GM12878 (cell line): Measurements from ENCODE around the gene CPS1. TPM values are rescaled to one million over a fixed set of nuclear protein-coding genes. Genes with fewer than 3 reads are reported as not detected.

ENCODE experiments used
- ATAC-seq: fragments of 200-7000 bp; cut with Tn5 transposase; 3 replicates; pipeline ENCODE4 v1.9.1; 2020; ENCODE audit warnings: mild to moderate bottlenecking, moderate library complexity
- BruUV-seq: library from RNA; stranded (reverse); fragments of 400-500 nt; replicated peaks from 2 replicates; lab custom pipeline; 2021; lab: Mats Ljungman, UMichigan
- CTCF ChIA-PET: fragments of 300-600 bp; sonication (Branson Sonifier 250); formaldehyde crosslinking; extraction: SDS; loops from one replicate; lab custom pipeline; 2021; ENCODE audit warnings: inconsistent platforms; lab: Yijun Ruan, JAX
- POLR2A ChIA-PET: fragments of 350-600 bp; formaldehyde crosslinking; extraction: SDS; loops from one replicate; lab custom pipeline; 2021; ENCODE audit warnings: inconsistent platforms; lab: Charles Lee
- RAD21 ChIA-PET: fragments of 300-600 bp; sonication (Branson Sonifier 250); formaldehyde crosslinking; loops from one replicate; lab custom pipeline; 2023; ENCODE audit warnings: antibody characterized with exemption; ENCODE audit not compliant: unreplicated experiment; lab: Charles Lee
- SMC1A ChIA-PET: fragments of 300-600 bp; sonication (Branson Sonifier 250); formaldehyde crosslinking; loops from one replicate; lab custom pipeline; 2023; ENCODE audit not compliant: unreplicated experiment, uncharacterized antibody; lab: Charles Lee
- DNase-seq: peaks from one replicate; pipeline ENCODE4 v3.0.0-alpha.2; 2011; ENCODE audit warnings: low read depth, low spot score
- FAIRE-seq: peaks from 3 replicates; lab custom pipeline; 2011; peaks lifted over from hg19 to GRCh38; lab: Jason Lieb, UNC
- H2AFZ ChIP-seq: 2 replicates; pipeline ENCODE4 v1.6.0; 2011; ENCODE audit warnings: low read depth, low read length, control low read depth; ENCODE audit not compliant: control insufficient read depth
- H3K27ac ChIP-seq: 2 replicates; pipeline ENCODE4 v1.5.1; 2011; ENCODE audit warnings: control low read depth; ENCODE audit not compliant: control insufficient read depth, insufficient read depth
- H3K27me3 ChIP-seq, 2 experiments: replicated peaks in 1 of 2; 2 replicates each; pipeline versions ENCODE4 v1.6.0 to v1.6.1; 2011; ENCODE audit warnings: low read length in 1 of 2; ENCODE audit not compliant: control insufficient read depth in 2 of 2, insufficient read depth in 2 of 2
- H3K36me3 ChIP-seq, 2 experiments: 2 replicates each; pipeline ENCODE4 v1.5.1; 2011; ENCODE audit warnings: low read length in 1 of 2; ENCODE audit not compliant: control insufficient read depth in 2 of 2, insufficient read depth in 2 of 2
- H3K4me1 ChIP-seq: 2 replicates; pipeline ENCODE4 v1.6.1; 2011; ENCODE audit warnings: mild to moderate bottlenecking, low read length, moderate library complexity, mixed read lengths; ENCODE audit not compliant: control insufficient read depth, insufficient read depth
- H3K4me2 ChIP-seq: 2 replicates; pipeline ENCODE4 v1.6.0; 2011; ENCODE audit warnings: control low read depth; ENCODE audit not compliant: control insufficient read depth, insufficient read depth
- H3K4me3 ChIP-seq: fragments of 200-600 bp; sonication (generic); 2 replicates; pipeline ENCODE4 v1.5.1; 2016
- H3K79me2 ChIP-seq: 2 replicates; pipeline ENCODE4 v1.6.0; 2011; ENCODE audit warnings: low read length; ENCODE audit not compliant: control insufficient read depth, insufficient read depth
- H3K9ac ChIP-seq: 2 replicates; pipeline ENCODE4 v1.8.0; 2011; ENCODE audit warnings: low read length, control low read depth, mixed read lengths; ENCODE audit not compliant: control insufficient read depth, insufficient read depth
- H3K9me3 ChIP-seq: replicated peaks from 3 replicates; pipeline ENCODE4 v1.5.1; 2011; ENCODE audit warnings: mild to moderate bottlenecking, low read length; ENCODE audit not compliant: control insufficient read depth, insufficient read depth
- H4K20me1 ChIP-seq: 2 replicates; pipeline ENCODE4 v1.6.0; 2011; ENCODE audit not compliant: control insufficient read depth, insufficient read depth
- CTCF ChIP-seq, 3 experiments: IDR thresholded peaks in 2 of 3; conservative IDR thresholded peaks in 1 of 3; 2 replicates each; pipeline ENCODE4 v1.5.1; 2011; ENCODE audit warnings: low read depth in 3 of 3, low read length in 3 of 3, mild to moderate bottlenecking in 3 of 3, control low read depth in 2 of 3, moderate library complexity in 2 of 3, inconsistent platforms in 1 of 3, mixed read lengths in 1 of 3; ENCODE audit not compliant: control insufficient read depth in 2 of 3, insufficient read depth in 1 of 3; ENCODE audit errors: extremely low read depth in 1 of 3
- HDGF ChIP-seq: fragments of 450-650 bp; IDR thresholded peaks from 2 replicates; pipeline ENCODE4 v1.6.1; 2016; ENCODE audit warnings: antibody characterized with exemption
- MYC ChIP-seq: IDR thresholded peaks from 2 replicates; pipeline ENCODE4 v1.6.1; 2011; ENCODE audit warnings: mild to moderate bottlenecking, low read length, moderate library complexity, inconsistent platforms; ENCODE audit not compliant: insufficient read depth, insufficient replicate concordance, insufficient read length, severe bottlenecking
- RAD21 ChIP-seq: IDR thresholded peaks from 2 replicates; pipeline ENCODE4 v1.6.1; 2011; ENCODE audit warnings: mild to moderate bottlenecking, low read depth, low read length, moderate library complexity; ENCODE audit not compliant: insufficient read depth
- SIX5 ChIP-seq: IDR thresholded peaks from 2 replicates; pipeline ENCODE4 v1.6.1; 2011; ENCODE audit warnings: mild to moderate bottlenecking, low read depth, low read length, moderate library complexity; ENCODE audit not compliant: severe bottlenecking
- SKIL ChIP-seq: fragments of 450-650 bp; IDR thresholded peaks from 2 replicates; pipeline ENCODE4 v1.6.1; 2017; ENCODE audit warnings: mild to moderate bottlenecking, low read depth, inconsistent platforms; ENCODE audit not compliant: poor library complexity, severe bottlenecking
- SMAD1 ChIP-seq: fragments of 450-650 bp; IDR thresholded peaks from 2 replicates; pipeline ENCODE4 v1.6.1; 2018; ENCODE audit warnings: mild to moderate bottlenecking, low read depth; ENCODE audit not compliant: partially characterized antibody
- SPI1 ChIP-seq: IDR thresholded peaks from 2 replicates; pipeline ENCODE4 v1.6.1; 2011; ENCODE audit warnings: low read depth, mild to moderate bottlenecking, low read length, moderate library complexity, borderline replicate concordance; ENCODE audit not compliant: insufficient read depth
- SRF ChIP-seq, 2 experiments: IDR thresholded peaks; 2 replicates each; pipeline ENCODE4 v1.6.1; 2011; ENCODE audit warnings: low read depth in 2 of 2, low read length in 2 of 2, mild to moderate bottlenecking in 1 of 2, moderate library complexity in 1 of 2
- STAT1 ChIP-seq: fragments of 450-650 bp; conservative IDR thresholded peaks from 2 replicates; pipeline ENCODE4 v1.6.1; 2014; ENCODE audit warnings: antibody characterized with exemption, mild to moderate bottlenecking
- TCF3 ChIP-seq: IDR thresholded peaks from 2 replicates; pipeline ENCODE4 v1.6.1; 2012; ENCODE audit warnings: low read depth, mild to moderate bottlenecking, low read length, borderline replicate concordance; ENCODE audit not compliant: insufficient read depth
- ZZZ3 ChIP-seq: IDR thresholded peaks from 2 replicates; pipeline ENCODE4 v1.6.1; 2011; ENCODE audit warnings: low read depth; ENCODE audit not compliant: control insufficient read depth, insufficient read length
- WGBS: methylation state at CpG from one replicate; pipeline ENCODE4 v1.1.6; 2016; ENCODE audit warnings: low lambda C conversion rate; ENCODE audit not compliant: insufficient replicate concordance, insufficient coverage; ENCODE audit errors: missing lambda C conversion rate; 5-methylcytosine and 5-hydroxymethylcytosine counted together
- in situ Hi-C: fragments of 300-500 bp; cut with MboI; formaldehyde crosslinking; loops from 9 replicates; pipeline ENCODE4 v1.14.3; 2018; ENCODE audit warnings: mixed read lengths
- intact Hi-C: fragments of 100-400 bp; cut with micrococcal nuclease; formaldehyde crosslinking; loops from one replicate; pipeline ENCODE4 v1.14.2; 2022; ENCODE audit not compliant: unreplicated experiment
- polyA plus RNA-seq, 11 experiments: library from polyadenylated mRNA; depleted of rRNA in 4 of 11; unstranded in 6 of 11; stranded (reverse) in 5 of 11; fragments of >200 nt; fragmentation: Nextera tagmentation in 4 of 11; fragmentation: Illumina TruSeq in 1 of 11; extraction: Ambion mirVana in 4 of 11; extraction: Trizol in 1 of 11; gene quantifications; 1 replicate in 1 of 11; 2 replicates in 10 of 11; pipeline versions ENCODE4 v1.2.1 to v1.2.3, GENCODE V29; 2011 to 2016; ENCODE audit warnings: inconsistent platforms in 2 of 11, missing spikeins in 2 of 11, low read depth in 1 of 11
- total RNA-seq, 4 experiments: library from RNA; depleted of rRNA in 3 of 4; stranded (reverse); fragments of >200 nt in 3 of 4; fragmentation: Illumina TruSeq in 1 of 4; extraction: Trizol in 1 of 4; gene quantifications; 2 replicates each; pipeline versions ENCODE4 v1.2.1 to v1.2.3, GENCODE V29; 2013 to 2021
- TF ChIP-seq, protein P1 (sequence below): IDR thresholded peaks from 2 replicates; pipeline ENCODE4 v1.6.1; 2012; ENCODE audit warnings: improper control_type of control experiment, low read depth, low read length; ENCODE audit not compliant: insufficient replicate concordance

CPS1 gene
- total and polyA plus RNA-seq, 10 of the 15 experiments (the other 5 are each of a cell fraction or from before 2014, with no cell fraction given), result 0.20 to 4.6 (median 0.55) TPM

DNA sequence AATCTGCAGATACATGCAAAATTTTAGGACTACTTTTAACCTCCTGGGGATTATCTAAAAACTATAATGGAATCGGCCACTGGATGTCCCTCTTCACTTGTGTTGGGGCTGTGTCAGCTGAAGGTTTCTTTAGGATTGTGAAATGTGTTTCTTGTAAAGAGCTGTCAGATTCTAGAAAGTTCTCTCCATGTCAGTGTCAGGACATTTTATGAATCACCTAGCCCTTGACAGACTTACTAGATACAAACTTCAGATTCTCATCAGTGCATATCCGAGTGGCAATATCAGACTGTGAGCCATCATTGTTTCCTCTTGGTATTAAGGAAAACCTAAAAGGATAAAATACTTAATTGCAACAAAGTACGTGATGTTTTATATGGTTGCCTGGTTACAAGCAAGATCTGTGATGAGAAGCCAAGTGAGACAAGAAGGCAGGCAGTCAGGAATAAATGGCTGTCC is 107.3 kb downstream of the CPS1 start:
- H3K79me2 ChIP-seq, result no peaks in the 10 kb centered on the region
- ATAC-seq (0 out of 3 replicates have a peak, but pooled peaks have one; percentile 26), FAIRE-seq (no peak), DNase-seq (no peak)
- no peaks in the 10 kb centered on the region for H3K4me1 ChIP-seq
- H3K36me3 ChIP-seq, result no peaks in the 10 kb centered on the region
- H3K9me3 ChIP-seq, result no peaks in the 10 kb centered on the region
- H3K27me3 ChIP-seq, result no peaks in the 10 kb centered on the region
- H3K4me3 ChIP-seq, result no peak overlapping the region
- WGBS, result 22% methylated on average over 3 of the region's 3 CpGs
- no peak overlapping the region for H3K4me2 ChIP-seq
- in situ Hi-C loops, result no loop called here
- no peak overlapping the region for H3K9ac ChIP-seq
- no peak overlapping the region for H2AFZ ChIP-seq
- RAD21 ChIA-PET, result no interaction called here
- no peak overlapping the region for H3K27ac ChIP-seq
- H4K20me1 ChIP-seq, result no peaks in the 10 kb centered on the region
- POLR2A ChIA-PET, result no interaction called here
- CTCF ChIA-PET, result interaction anchor here (0.6 to 1.3 kb wide), 2 partner anchors 10 to 494 kb away, joined by 3 read pairs; no protein-coding TSS in a partner anchor
- SMC1A ChIA-PET, result no interaction called here
- intact Hi-C loops, result no loop called here
- no TSS peak for BruUV-seq
- TF ChIP-seq, protein P1, sequence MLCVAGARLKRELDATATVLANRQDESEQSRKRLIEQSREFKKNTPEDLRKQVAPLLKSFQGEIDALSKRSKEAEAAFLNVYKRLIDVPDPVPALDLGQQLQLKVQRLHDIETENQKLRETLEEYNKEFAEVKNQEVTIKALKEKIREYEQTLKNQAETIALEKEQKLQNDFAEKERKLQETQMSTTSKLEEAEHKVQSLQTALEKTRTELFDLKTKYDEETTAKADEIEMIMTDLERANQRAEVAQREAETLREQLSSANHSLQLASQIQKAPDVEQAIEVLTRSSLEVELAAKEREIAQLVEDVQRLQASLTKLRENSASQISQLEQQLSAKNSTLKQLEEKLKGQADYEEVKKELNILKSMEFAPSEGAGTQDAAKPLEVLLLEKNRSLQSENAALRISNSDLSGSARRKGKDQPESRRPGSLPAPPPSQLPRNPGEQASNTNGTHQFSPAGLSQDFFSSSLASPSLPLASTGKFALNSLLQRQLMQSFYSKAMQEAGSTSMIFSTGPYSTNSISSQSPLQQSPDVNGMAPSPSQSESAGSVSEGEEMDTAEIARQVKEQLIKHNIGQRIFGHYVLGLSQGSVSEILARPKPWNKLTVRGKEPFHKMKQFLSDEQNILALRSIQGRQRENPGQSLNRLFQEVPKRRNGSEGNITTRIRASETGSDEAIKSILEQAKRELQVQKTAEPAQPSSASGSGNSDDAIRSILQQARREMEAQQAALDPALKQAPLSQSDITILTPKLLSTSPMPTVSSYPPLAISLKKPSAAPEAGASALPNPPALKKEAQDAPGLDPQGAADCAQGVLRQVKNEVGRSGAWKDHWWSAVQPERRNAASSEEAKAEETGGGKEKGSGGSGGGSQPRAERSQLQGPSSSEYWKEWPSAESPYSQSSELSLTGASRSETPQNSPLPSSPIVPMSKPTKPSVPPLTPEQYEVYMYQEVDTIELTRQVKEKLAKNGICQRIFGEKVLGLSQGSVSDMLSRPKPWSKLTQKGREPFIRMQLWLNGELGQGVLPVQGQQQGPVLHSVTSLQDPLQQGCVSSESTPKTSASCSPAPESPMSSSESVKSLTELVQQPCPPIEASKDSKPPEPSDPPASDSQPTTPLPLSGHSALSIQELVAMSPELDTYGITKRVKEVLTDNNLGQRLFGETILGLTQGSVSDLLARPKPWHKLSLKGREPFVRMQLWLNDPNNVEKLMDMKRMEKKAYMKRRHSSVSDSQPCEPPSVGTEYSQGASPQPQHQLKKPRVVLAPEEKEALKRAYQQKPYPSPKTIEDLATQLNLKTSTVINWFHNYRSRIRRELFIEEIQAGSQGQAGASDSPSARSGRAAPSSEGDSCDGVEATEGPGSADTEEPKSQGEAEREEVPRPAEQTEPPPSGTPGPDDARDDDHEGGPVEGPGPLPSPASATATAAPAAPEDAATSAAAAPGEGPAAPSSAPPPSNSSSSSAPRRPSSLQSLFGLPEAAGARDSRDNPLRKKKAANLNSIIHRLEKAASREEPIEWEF, result no peak
- TF ChIP-seq SIX5 (no peak), SMAD1 (no peak), SPI1 (no peak), SRF (IDR thresholded peaks at IDR 0.05; ENCODE audit: low read depth in 2 of 2, low read length in 2 of 2) (no peak), MYC (no peak), HDGF (no peak), STAT1 (no peak), SKIL (no peak), ZZZ3 (no peak), TCF3 (no peak), RAD21 (0 out of 2 replicates have a peak, but pooled peaks have one; percentile 21), CTCF (IDR thresholded peaks at IDR 0.05 in 2 of 3, conservative IDR thresholded peaks at IDR 0.05 in 1 of 3; ENCODE audit: control insufficient read depth in 2 of 3, extremely low read depth in 1 of 3, insufficient read depth in 1 of 3, low read depth in 3 of 3, low read length in 3 of 3) (peak in 1 of 3 experiments; percentile 21; a peak in 1 of 6 replicates)
